Head of caudate nucleus (tissue), 42 donors: ENCODE results near the gene RFPL3.
"Not testable (repeated sequence)": the region's sequence is repeated elsewhere in the genome, so short reads cannot be mapped to it uniquely, and the experiment has no call there.

Experiments
- DNase-seq, 42 donors: peaks; one replicate each; pipeline versions ENCODE4 v3.0.0 to v3.0.0-alpha.2; 2020 to 2021; ENCODE audit warnings: mixed read lengths in 7 of 42
- intact Hi-C: fragments of 100-400 bp; cut with DNase I; formaldehyde crosslinking; loops from one replicate; pipeline ENCODE4 v1.15.0; 2022

The RFPL3 gene

DNA sequence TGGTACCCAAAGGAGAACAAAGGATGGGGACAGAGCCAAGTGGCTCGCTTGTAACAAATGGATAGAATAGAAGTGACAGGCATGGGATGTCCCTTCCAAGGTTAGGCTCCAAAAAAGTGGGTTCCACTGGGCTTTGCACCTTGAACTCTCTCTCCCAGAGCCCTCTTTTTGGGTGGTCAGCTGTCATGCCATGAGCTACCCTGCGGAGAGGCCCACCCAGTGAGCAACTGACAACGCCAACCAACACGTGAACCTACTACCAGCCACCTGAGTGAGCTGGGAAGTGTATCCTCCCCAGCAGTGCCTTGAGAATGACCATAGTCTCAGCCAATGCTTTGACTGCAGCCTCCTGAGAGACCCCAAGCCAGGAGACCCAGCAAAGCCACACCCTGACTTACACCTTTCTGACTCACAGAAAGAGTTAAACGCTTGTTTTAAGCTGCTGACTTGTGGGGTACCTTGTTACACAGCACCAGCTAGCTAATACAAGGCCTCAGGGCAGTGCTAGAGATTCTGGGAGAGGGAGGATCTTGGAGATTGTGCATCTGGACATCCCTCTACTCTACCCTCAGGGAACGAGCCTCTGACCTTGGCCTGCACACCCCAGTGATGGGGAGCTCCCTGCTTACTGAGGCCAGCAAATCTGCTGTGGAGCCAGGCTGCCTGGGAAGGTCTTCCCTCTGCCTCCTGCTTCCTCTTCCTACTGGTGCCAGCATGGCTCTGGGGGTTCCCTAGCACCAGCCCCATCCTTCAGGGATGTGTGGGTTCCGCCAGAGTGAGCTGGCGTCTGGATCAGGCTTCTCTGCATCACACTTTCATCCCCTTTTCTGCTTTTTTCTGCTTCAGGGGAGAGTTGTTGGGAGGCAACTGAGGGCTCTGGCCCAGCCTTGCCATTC is 29.1 kb upstream of the RFPL3 start:
- intact Hi-C loops = no loop called here
- peak in 1 of 42 donors; percentile 22 for DNase-seq

DNA sequence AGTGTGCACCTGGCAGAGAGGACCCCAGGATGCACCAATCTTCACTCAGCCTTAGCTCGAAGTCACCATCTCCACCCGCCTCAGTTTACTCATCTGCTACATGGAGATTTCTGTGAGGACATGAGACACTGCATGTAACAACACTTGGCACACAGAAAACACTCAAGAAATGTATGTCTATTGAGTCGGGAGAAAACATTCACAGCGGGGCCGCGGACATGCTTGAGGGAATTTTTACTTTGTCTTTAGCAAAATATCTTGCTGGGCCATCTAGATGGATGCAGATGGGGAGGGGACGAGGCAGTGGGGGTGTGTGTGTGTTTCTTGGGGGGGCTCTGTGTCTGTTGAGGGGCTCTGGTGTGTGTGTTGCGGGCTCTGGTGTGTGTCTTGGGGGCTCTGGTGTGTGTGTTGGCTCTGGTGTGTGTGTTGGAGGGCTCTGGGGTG is 28.4 kb upstream of the RFPL3 start:
- intact Hi-C loops = no loop called here
- peak in 1 of 42 donors; percentile 2 for DNase-seq

DNA sequence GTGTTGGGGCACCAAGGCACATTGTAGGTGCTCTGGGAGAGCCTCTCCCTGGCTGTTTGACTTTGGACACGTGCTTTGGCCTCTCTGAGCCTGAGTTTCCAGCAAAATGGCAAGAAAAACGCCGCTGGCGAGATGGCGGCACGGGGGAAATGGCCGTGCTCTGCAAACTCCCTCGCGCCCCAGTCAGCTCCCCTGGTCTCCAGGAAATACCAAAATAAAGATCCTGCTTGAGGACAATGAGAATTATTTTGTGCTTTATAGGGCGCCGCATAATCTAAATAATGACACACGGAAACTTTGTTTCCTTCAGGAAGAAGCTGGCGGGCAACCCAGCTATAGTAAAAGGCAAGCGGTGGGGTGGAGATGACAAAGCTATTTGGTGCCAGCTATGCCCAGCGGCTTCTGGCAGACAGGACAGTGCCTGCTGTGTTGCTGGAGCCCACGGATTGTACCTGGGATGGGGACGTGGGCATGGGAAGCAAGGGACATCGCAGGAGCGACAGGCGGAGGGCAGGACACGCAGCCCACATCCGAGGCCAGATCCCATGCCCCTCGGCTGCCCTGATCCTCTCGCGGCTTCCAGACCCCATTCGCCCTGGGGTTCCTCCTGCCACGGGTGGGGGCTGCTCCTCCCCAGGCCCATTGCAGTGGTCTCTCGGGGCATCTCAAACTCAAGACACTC is 26.3 kb upstream of the RFPL3 start:
- intact Hi-C loops = no loop called here
- peak in 2 of 42 donors; percentile 3 to 4 for DNase-seq

DNA sequence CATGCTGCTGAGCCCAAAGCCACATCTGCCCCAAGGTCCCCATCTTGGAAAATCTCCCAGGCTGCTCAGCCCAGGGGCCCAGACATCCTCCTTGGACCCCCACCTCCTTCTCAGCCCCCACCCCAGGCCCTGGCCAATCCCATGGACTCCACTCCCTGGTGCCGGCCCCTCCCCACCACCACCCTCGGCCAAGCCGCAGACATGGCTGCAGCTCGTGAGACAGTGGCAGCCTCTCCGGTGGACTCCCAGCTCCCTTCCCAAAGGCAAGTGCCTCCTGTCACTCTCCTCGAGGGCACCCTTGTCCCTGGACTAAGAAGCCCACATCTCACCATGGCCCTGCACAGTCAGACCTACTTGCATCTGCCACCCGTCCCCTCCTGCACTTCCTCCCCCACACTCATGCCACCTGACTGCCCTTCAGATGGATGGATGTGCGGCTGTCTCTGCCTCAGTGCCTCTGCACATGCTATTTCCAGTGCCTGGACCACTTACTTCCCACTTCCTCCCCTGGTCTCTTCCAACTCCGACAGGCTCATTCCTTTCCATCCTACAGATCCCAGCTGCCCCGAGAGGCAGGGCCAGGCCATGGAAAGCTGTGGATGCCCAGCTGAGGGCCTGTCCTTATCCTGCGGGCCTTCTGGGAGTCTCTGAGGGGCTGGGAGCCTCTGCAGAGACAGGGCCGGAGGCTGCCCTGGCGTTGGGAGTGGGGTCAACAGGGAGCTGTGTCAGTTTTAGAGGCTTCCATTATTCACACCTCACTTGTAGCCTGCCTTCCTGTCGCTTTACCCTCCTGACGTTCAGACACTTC is 25.5 kb upstream of the RFPL3 start:
- intact Hi-C loops = no loop called here
- DNase-seq = peak in 3 of 42 donors; percentile 13 to 27 (median 17)

DNA sequence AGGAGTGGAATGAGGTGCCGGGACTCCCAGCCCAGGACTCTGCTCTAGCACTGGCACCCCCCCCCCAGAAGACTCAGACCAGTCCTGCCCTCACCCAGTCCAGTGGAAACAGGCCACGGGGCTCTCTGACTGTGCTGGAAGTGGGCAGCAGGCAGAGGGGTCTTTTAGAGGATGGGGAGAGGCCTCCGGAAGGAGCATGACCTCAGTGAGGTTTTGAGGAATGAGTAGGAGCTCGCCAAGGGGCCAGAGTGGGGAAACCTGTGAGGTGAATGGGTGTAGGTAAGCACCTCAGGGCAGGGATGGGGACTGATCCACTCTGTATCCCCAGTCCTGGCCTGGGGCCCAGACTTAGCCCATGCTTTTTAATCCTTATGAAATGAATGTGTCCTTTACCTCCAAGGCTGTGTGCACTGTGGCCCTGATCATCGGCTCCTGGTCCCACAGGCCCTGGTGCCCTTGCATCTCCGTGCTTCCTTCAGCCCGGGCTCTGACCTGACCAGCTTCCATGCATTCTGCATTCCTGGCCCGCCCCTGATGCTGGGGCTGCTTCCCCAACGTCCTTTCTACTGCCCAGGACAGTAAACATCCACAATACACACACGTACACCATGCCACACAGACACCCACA is 24.4 kb upstream of the RFPL3 start:
- peak in 2 of 42 donors; percentile 11 to 23 for DNase-seq
- intact Hi-C loops = no loop called here

DNA sequence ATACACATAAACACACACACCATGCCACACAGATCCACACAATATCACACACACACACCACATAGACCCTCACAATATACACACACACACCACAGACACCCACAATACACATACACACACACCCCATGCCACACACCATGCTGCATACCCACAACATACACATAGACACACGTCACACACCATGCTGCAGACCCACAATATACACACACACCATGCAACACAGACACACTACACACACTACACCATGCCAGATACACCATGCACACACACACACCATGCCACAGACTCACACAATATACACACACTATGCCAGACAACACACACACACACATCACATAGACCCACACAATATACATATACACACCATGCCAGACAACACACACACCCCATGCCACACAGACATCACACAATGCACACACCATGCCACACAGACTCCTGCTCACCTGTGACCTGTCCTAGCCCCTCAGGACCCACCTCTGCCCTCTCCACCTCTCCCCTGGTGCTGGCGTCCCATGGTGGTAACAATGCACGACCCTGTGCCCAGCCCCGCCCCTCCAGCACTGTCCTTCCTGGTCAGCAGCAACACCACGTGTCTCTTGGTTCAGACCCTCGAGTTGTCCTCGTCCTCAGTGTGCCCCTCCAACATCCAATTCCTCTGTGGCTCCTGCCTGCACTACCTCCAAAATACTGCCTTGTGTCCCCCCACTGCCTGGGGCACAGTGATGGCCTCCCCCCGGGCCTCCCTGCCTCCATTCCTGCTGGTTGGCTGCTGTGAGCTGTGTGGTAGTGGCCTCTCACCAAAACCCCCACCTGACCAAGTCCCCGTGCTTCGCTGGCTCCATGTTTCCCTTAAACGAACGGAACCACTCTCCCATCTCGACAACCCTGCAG is 23.7 kb upstream of the RFPL3 start:
- peak in 3 of 42 donors; percentile 10 to 27 (median 11) for DNase-seq
- intact Hi-C loops = no loop called here

DNA sequence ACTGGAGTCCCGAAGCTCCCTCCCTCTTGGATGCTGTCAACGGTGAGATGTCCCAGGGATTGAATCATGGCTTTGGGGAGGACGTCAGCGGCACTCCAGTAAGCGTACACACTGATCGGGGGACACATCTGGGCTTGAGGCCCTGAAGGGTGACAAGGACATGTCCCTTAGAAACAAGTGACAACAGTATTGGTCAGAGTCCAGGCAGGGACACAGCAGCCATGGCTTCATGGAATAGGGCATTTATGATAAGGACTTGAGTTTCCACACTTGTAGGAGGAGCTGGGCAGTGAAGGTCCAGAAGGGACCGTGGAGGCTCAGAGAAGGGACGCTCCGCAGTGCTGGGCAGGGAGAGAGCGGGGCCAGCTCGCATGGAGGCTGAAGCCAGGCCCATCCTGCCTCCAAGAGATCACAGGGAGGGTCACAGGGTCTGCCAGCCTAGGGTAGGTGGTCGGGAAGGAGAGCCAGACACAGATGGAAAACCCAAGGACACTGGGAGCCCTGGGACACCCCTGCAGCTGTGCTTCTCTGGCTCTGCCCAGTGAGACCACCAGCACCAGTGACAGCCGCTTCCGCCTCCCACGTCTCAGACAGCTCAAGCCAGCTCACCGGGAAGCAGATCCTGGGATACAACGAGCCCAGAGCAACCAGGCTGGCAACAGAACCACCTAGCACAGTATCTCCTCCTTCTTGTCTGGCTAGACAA is 22.9 kb upstream of the RFPL3 start:
- intact Hi-C loops = no loop called here
- DNase-seq = peak in 2 of 42 donors; percentile 11 to 19

DNA sequence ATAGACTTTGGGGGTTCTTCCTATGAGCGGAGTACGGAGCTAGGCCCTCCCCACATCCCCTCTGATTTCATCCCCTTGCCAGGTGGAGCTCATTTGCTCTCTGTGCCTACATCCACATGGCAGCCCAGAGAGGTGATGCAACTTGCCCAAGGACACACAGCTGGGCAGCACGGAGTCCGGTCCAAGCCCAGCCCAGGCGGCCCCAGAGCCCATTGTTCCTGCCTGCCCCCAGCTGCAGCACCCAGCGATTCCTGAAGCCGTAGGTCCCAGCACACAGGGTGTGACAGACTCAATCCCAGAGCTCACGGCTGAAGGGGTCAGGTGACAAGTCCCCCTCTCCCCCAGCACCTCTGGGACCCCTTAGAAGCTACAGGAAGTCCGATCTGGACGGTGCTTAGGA is 22.2 kb upstream of the RFPL3 start:
- intact Hi-C loops = no loop called here
- DNase-seq = peak in 1 of 42 donors; percentile 27

DNA sequence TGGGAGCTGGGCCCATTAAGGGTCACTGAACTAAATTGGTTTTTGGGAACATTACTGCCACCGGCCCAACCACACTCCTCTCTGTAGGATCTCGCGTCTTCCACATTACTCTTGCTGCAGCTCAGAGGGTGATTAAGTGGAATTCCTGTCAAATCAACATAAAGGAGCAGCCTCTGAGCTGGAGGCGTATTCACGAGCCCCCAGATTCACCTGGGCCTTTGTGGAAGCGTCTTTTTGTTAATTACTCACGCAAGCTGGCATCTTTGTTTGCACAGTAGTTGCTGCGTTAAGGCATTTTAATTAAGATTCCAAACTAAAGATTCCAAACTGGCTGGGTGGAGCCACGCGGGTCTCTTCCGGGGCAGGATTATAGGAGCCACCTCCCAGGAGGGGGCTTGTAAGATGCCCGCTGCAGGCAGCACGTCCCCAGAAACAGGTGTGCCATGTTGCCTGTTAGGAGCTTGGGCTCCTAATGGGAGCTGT is 21.5 kb upstream of the RFPL3 start:
- DNase-seq = peak in 5 of 42 donors; percentile 11 to 22 (median 16)
- intact Hi-C loops = no loop called here

DNA sequence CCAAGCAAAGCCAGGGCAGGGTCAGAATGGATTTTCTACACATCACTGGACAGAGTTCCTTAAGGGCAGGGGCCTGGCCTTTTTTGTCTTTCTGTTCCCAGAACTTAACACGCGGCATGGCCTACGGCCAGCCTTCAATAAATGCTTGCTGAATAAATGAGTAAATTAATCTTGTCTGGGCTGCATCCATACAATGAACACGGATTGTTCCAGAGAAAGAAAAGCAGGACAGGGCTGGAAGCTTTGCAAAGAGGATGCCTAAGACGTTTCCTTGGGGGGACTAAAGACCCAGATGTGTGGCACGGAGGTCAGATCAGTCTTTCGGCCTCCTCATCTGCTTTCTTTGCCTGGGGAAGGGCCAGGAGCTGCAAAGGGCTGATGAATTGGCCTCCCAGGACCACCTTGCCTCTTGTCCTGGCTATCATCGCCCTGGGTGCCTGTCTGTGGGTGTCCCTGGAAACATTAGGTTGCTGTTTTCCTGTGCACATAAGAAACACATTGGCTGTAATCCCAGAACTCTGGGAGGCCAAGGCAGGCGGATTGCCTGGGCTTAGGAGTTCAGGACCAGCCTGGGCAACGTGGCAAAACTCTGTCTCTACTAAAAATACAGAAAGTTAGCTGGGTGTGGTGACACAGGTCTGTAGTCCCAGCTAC is 20.8 kb upstream of the RFPL3 start:
- DNase-seq = peak in 1 of 42 donors; percentile 9
- intact Hi-C loops = no loop called here

DNA sequence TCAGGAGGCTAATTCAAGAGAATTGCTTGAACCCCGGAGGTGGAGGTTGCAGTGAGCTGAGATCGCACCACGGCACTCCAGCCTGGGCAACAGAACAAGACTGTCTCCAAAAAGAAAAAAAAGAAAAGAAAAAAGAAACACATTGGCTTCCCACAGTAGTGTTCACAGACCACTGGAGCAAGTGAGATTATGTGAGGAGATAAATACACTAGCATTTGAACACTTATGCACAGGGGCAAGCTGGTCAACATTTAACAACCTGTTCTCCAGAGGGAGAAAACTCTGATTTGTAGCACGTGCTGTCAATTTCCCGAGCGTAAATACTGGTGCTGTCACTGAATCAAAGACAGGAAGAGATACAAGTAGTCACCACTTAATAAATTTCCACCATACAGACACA is 20.2 kb upstream of the RFPL3 start:
- DNase-seq, intact Hi-C loops: not testable (repeated sequence)

DNA sequence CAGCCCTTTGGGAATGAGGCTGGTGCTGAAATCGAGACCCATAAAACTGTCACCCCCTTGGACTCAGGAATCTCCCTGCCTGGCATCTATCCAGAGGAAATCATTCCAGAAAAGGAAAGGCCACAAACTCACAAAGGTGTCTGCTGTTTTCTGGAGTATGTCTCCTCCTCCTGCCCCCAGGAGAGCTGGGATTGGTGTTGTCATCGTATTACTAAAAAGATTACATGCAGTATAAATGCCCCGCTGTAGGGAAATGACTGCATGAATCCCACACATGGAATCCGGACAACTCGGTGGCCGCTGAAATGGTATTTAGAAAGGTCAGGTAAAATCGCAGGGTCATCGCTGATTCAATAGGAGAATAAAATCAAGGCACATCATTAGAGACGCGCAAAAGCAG is 18.9 kb upstream of the RFPL3 start:
- DNase-seq = peak in 1 of 42 donors; percentile 21
- intact Hi-C loops = no loop called here

DNA sequence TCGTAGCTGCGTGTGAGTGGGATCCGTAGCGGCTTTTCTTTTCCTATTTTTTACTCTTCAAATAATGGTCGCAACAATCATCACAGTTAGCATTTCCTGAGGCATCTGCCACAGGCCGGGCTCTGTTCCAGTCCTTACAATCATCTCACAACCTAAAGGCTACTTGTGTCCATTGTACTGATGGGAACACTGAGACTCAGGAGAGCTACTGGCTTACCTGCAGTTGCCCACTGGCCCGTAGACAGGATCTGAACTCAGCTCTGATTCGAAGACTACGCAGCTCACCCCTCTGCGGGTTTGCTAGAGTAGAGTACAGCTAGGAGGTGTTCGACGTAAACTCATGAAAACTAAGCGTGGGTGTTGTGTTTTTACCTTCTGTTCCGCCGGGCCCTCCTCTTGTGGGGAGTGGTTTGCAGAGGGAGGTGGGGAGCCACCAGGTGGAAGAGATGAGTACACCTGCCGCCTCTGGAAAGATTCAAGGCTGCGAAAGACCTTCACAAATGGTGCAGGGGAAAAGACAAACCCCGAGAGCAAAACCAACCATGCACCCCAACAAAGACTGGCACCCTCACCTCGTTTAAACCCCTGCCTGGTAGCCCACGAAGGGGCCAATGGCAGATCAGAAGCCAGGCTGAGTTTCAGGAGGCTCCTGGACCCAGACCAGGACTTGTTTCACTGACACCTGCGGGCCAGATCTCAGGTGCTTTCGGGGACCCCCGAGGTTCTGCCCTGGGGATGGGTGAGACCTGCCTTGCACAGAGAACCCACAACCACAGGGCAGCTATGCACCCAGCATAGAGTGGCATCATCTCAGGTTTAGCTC is 18.3 kb upstream of the RFPL3 start:
- intact Hi-C loops = no loop called here
- peak in 2 of 42 donors; percentile 15 to 31 for DNase-seq

DNA sequence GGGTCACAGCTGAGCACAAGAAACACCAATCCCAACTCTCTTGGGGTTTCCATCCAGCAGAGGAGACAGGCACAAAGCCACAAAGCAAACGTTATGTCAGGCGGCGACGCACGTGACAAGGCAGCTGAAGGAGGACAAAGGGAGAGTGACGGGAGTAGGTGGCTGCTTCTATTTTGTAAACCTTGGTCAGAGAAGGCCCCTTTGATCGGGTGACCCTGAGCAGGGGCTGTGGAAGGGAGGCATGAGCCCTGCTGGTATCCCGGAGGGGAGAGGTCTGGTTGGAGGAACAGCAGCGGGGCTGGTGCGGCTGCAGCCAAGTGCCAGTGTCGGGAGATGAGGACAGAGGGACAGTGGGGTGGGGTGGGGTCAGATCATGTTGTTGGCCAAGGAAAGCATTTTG is 17.3 kb upstream of the RFPL3 start:
- peak in 2 of 42 donors; percentile 26 to 40 for DNase-seq
- intact Hi-C loops = no loop called here

DNA sequence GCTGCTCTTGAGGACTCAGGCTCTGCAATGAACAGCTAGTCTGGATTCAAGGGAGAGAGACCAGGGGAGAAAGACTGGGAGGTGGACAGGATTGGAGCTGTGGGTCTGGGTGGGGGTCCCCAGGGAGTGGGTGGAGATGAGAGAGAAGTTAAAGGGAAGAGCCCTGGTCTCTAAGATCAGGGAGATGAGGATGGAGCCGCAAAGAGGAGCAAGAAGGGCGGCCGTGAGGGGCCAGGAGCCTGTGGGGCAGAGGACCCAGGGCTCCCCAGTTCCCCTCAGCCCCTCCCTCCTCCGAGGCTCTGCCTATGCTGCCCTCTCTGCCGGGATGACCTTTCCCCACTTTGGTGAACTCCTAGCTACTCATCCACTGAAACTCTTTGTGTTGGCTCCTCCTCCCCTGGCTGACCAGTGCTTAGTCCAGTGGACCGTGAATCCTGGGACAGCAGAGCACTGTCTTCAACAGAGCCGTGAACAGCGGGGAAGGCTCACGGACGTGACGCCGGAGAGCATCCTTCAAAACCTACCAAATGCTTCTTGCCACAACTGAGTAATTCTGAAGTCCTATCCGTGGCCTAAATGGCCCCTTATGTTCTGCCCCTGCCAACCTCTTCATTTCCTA is 16.4 kb upstream of the RFPL3 start:
- DNase-seq = peak in 1 of 42 donors; percentile 30
- intact Hi-C loops = no loop called here
